HG03460 (cell line): ENCODE results near the gene HBD.
"Not testable (repeated sequence)": the region's sequence is repeated elsewhere in the genome, so short reads cannot be mapped to it uniquely, and the experiment has no call there.

ENCODE experiments used
- ATAC-seq: cut with Tn5 transposase; IDR thresholded peaks from one replicate; pipeline ENCODE4 v1.9.1; 2021; ENCODE audit not compliant: unreplicated experiment

The HBD gene

GRCh38 chr11:5234381-5234834 lies at the start of gene HBD:
Gene HBD, minus strand, starts transcription at chr11:5234483. Its CDS starts 50 bp downstream, at chr11:5234433.
- peak; percentile 67 for ATAC-seq

- ATAC-seq = no peak
Observed at GRCh38 chr11:5283882-5284281, 49.6 kb upstream of the HBD start.

GRCh38 chr11:5283086-5283485 lies 48.8 kb upstream of the HBD start:
- ATAC-seq = no peak

GRCh38 chr11:5282628-5283027 lies 48.3 kb upstream of the HBD start:
- ATAC-seq = no peak

- no peak for ATAC-seq
Observed at GRCh38 chr11:5281596-5281995, 47.3 kb upstream of the HBD start.

GRCh38 chr11:5280582-5281102 lies 46.4 kb upstream of the HBD start:
- peak; percentile 97 for ATAC-seq

- ATAC-seq = no peak
Observed at GRCh38 chr11:5279471-5280090, 45.3 kb upstream of the HBD start.

- ATAC-seq = no peak
Observed at GRCh38 chr11:5277807-5278382, 43.6 kb upstream of the HBD start.

GRCh38 chr11:5276697-5277096 lies 42.4 kb upstream of the HBD start:
- no peak for ATAC-seq

GRCh38 chr11:5275369-5276110 lies 41.3 kb upstream of the HBD start:
- no peak for ATAC-seq

- no peak for ATAC-seq
Observed at GRCh38 chr11:5274395-5274794, 40.1 kb upstream of the HBD start.

GRCh38 chr11:5272395-5273017 lies 38.2 kb upstream of the HBD start:
- no peak for ATAC-seq

- ATAC-seq = no peak
Observed at GRCh38 chr11:5269715-5270147, 35.4 kb upstream of the HBD start, which contains the start of gene HBE1. Gene HBE1, minus strand, starts transcription at chr11:5269945. Its CDS starts 55 bp downstream, at chr11:5269890.

GRCh38 chr11:5267033-5267563 lies 32.8 kb upstream of the HBD start:
- no peak for ATAC-seq

GRCh38 chr11:5266609-5267008 lies 32.3 kb upstream of the HBD start:
- ATAC-seq = no peak

GRCh38 chr11:5265832-5266231 lies 31.5 kb upstream of the HBD start:
- no peak for ATAC-seq

- no peak for ATAC-seq
Observed at GRCh38 chr11:5258543-5259262, 24.4 kb upstream of the HBD start.

GRCh38 chr11:5257296-5257695 lies 23.0 kb upstream of the HBD start:
- ATAC-seq = no peak

GRCh38 chr11:5254646-5255413 lies 20.5 kb upstream of the HBD start, which contains the start of gene HBG2:
Gene HBG2, minus strand, starts transcription at chr11:5254781. Its CDS starts 53 bp downstream, at chr11:5254728.
- not testable (repeated sequence) for ATAC-seq

GRCh38 chr11:5254023-5254422 lies 19.7 kb upstream of the HBD start:
- not testable (repeated sequence) for ATAC-seq
